NCI-H2107 treated with DMSO at 0.1 percent for 48 hours (cell line): Measurements from ENCODE around the gene NRIP3.
A peak's percentile ranks its signal among the peaks of the same experiment; 100 is the strongest.
"Not testable (repeated sequence)": the region's sequence is repeated elsewhere in the genome, so short reads cannot be mapped to it uniquely, and the experiment has no call there.

Experiments
- DNase-seq: peaks from one replicate; lab custom pipeline; 2025; ENCODE audit not compliant: unreplicated experiment; lab: John Stamatoyannopoulos, UW

The NRIP3 gene

DNA sequence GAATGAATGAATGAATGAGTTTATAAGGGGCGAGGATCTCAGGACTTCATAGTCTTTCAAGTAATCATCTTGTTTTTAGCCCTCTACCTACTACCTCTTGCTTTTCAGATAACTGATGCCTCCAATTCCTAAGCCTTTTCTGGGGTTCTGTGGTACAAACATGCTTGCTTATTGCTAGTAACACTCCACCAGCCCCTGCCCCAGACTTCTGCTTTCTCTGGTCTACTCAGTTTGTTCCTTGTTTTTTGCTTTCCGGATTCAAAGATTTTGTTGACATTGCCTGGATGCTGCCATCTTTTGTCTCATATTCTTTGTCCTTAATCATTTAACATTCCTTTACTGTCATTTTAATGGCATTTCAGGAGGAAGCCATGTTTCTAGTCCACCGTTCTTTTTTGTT lies 30.7 kb downstream of the NRIP3 start:
- no peak for DNase-seq

DNA sequence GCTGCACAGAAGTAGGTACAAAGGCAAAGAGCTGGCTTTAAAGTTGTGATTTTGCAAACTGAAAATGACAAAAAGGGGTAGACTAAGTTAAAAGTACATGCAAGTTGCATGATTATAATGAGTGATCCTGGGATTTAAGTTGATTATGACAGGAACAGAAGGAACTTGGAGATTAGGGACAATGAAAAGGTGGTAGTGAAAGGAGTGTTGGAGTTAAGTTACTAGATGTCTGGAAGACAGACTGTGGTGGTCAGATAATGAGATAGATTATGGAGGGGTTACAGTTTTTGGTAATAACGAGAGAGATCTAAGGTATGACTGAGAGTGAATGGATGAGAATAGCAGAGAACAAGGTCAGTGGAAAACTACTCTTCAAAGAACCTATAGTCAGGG lies 31.9 kb downstream of the NRIP3 start:
- no peak for DNase-seq

DNA sequence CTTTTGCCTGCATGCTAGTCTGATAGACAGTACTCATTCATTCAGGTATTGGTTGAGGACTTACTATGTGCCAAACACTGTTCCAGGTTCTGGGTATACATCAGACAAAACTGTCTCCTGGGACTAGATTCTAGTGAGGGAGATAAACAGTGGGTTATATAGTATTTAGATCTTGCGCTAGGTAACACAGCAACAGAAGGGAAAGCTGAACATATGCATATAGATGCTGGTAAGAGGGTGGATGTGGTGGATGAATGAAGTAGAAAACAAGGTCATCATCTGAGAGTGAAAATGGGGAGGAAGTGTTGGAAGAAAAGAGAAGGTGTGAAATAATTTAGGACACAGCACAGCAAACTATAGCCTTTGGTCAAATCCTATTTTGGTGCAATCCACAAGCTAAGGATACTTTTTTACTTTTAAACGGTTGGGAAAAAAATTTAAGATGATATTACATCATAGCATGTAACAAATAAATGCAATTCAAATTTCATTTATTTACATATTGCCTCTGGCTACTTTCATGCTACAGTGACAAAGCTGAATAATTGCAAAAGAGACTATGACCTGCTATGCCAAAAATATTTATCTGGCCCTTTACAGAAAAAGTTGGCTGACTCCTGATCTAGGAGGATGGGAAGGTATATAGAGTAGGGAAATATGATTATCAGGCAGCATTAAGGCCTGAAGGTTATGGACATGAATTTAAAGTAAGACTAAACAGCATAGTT lies 32.4 kb downstream of the NRIP3 start:
- DNase-seq = no peak

DNA sequence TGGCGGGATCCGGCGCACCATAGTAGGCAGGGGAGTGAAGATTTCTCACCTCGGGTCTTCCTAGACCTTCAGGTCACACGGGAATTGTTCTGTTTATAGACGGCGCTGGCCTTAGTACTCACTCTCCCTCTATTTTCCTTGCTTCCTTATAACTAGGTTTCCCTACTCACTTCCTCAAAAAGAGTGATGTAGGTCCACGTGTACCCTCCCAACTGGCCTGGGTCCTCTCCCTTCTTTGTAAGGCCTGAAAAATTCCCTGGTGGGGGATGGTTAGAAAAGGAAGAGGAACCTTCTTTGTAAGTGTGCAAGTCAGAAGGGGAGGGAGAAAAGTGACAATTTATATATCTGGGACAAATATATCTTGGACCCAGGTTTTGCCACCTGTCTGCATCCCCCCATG lies 36.6 kb downstream of the NRIP3 start:
- no peak for DNase-seq

DNA sequence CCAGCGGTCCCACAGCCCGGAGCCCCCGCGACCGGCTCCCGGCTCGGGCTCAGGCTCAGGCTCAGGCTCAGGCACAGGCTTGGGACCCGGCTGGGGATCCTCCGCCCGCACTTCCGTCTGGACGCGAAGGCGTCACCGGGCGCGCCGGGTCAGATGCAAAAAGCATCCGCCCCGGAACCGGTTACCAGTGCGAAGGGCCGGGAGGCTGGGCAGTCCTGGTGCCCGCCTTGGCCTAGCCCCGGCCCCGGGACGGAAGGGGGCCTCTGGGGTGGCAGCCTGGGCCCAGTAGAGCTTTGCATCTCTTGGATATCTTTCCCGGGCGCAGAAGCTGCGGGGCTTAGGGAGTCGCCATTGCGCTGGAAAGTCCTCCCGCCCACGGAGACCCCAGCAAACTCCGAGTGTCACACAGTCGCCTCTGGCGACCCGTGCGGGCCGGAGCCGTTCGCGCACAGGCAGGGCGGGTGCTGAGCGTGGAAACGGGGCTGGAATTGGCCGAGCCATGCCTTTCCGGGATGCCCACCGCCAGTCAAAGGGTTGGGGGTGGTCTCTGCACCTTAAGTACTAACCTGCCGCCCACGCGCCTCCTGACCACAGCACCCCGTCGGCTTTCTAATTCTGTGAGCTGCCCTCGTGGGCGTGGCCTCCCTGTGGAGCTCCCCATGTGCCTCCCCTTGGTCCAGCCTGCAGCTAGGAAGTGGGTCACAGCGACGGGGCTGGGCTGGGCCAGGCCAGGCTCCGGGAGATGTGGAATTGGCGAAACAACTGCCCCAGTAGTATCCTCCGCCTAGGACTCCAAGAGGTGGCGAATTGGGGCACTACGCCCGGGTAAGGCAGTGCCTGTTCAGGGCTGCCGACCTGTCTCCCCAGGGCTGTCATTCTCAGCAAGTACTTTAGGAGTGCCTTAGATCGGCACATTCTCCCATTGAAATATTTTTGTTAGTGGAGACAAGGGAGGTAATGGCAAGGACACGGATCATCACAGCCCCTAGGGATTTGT lies 39.2 kb downstream of the NRIP3 start, which contains the start of gene TMEM9B:
TSS of gene TMEM9B (minus strand) at position 119 of the 997 bp plus-strand sequence. CDS start 129 bp downstream, outside the sequence.
- peak; percentile 56 for DNase-seq

DNA sequence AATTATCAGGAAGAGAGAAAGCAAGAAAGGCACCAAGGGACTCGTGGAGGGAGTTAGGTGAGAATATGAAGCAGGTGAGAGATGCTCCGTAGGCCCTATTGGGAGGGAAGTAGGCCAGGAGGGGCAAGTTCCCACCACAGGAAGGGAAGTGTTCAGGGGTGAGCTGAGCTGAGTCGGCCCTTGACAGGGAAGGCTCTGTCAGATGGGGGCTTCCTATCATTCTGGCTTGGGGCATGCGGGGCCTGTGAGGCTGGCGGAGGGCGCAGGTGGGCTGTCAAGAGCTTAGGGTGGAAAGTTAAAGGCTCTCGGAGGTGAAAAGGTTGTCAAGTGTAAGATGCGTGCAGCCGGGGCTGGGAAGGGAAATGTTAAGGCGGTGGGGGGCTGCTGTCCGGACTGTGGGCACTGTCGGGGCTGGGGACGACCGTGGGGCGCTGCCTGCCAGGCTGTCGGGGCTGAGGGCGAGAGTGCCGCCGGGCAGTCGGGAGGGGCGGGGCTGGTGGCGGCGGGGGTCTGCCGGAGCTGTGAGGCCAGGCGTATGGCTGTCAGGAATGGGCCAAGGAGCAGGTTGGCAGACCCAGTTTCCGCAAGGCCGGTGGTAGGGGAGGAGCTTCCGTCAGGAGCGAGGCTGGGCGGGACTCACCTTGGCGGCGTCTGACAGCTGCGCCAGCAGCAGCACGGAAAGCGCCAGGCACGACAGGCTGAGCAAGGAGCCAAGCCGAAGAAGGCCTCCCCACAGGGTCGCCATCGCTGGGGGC lies 40.1 kb downstream of the NRIP3 start:
- peak; percentile 63 for DNase-seq

DNA sequence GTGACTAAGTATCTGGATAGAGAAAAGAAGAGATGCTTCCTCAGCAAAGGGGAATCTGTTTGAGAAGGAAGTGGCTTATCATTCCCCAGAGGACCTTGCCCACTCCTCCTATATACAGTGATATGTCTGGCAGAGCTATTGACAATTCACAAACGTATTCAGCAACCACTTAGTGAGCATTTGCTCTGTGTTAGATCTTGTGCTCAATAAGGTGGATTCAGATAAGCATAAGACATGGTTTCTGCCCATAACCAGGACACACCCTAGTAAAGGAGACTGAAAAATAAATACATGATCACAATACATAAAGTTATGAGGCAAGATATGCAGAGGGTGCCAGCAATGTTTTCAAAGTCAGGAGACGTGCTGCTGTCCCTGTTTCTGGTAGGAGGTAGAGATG lies 41.0 kb downstream of the NRIP3 start:
- no peak for DNase-seq

DNA sequence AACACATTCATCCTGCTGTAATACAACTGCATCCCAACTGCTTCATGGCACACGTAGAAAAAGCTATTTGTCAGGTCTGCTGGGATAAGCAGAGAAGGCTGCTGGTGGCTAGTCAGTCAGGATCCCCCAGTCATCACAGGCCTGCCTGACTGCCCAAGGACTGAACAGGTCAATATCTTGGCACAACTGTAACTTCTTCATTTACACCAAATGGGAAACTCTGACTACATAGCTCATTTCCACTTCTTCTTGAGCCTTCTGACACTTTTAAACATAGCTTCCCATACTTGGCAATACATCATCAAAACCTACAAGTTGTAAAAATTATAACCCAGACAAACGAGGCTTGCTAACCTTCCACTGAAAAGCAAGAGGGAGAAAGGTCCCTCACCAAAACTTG lies 42.4 kb downstream of the NRIP3 start:
- DNase-seq = no peak

DNA sequence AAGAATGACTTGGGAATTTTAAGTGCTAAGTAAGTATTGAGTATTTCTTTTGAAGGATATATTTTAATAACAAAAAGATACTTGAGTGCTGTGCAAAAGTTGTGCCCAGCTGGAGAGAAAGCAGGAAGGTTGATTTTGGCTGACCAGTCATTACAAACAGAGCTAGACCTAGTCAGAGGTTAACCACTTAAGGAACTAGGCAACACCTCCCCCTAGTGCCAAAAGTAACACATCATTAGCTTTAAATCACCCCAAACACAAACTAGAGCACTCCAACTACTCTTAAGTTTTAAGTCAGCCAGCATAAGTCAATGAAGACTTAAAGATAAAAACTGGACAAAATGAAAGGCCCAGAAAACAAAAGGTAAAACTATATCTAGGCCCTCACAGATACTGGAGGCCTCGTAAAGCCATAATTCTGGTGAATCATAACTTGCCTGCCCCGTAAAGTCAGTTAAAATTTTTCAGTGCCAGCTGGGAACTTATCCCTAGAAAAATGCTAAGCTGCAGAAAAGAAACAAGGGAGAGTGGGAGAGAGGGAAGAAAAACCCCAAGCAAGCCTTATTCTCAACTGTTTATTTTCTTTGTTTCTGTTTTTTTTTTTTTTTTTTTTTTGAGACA lies 44.1 kb downstream of the NRIP3 start:
- peak; percentile 28 for DNase-seq

DNA sequence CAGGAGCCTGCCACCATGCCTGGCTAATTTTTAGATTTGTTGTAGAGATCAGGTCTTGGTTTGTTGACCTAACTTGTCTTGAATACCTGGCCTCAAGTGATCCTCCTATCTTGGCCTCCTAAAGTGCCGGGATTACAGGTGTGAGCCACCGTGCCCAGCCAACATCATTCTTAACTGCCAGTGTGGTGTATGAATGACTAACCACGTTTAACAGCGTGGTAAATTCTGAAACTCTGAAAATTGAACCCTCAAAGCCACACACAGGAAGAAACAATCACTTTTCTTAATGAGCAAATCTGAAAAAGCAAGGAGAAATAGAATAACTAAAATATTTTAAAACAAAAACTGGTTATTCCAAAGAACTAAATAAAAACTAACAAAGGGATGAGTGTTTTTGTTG lies 46.9 kb downstream of the NRIP3 start:
- no peak for DNase-seq

DNA sequence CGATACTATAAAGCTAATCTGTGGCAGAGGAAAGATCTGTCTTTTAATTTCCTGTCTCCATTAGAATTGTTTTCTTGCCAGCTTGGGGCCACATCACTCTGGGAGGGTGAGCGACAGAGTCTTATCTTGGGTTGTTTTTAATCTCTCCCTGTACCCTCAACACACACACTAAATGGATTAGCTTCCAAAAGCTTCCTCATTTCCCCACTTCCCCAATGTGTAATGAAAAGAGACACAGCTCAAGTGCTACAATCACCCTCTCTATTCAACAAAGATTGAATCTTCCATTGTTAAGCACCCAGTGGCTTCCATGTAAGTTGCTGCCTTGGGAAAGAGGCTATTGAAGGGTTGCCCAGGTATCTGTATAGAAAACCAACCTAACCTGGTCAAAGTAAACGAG lies 54.9 kb downstream of the NRIP3 start:
- DNase-seq = no peak

DNA sequence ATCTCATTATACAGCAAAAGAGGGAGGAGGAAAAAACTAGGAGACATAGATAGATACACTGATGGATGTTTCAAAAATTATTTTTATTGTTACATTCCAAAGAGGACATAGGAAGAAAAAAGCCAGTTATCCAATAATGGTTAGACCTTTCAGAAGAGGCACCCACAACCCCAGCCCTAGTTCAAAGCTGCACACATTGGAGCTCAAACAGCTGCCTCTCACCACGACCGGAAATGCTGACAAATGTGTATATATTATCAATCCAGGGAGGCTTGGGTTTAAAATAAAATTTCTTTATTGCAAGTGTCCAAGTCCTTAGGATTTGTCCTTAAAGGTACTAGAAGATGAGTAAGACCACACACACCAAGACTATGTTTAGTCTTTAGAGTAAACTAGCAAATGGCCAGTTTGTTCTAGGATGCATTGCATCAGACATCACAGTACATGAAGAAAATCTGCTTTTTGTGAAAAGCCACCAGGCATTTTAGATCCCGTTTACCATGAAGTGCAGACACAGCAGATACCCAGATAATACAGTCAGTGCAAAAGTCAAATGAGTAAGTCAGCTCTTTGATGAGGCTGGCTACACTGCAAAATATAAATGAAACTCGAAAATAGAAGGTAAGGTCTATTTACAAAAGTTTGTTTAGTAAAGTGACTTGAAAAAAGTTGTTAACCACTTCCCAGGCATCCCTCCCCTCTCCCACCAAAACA lies 56.4 kb downstream of the NRIP3 start:
- no peak for DNase-seq

DNA sequence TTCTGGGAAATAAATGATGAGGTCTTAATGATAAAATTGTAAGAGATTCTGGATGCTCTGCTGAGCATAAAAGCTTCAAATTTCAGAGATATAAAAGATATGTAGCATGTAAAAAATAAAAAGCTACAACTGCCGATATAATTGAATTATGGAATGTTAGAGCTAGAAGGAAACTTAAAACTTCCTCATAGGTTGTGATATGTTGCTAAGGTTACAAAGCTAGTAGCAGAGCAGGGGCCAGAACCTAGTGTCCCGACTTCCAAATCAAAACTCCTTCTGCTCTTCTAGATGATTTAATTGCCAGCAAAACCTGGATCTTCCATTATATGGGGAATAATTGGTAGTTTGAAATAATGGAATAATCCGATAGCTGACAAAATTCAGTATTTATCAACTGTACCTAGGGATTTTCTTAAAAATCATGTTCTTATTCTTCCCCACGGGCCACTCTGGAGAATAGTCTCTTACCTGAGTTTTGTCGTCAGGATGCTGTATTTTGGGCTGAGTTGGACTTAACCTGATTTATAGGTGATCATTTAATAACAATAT lies 61.2 kb downstream of the NRIP3 start, which contains the start of gene ASCL3:
TSS of gene ASCL3 (minus strand) at position 499 of the 549 bp plus-strand sequence. CDS start 4,855 bp downstream, outside the sequence.
- no peak for DNase-seq

DNA sequence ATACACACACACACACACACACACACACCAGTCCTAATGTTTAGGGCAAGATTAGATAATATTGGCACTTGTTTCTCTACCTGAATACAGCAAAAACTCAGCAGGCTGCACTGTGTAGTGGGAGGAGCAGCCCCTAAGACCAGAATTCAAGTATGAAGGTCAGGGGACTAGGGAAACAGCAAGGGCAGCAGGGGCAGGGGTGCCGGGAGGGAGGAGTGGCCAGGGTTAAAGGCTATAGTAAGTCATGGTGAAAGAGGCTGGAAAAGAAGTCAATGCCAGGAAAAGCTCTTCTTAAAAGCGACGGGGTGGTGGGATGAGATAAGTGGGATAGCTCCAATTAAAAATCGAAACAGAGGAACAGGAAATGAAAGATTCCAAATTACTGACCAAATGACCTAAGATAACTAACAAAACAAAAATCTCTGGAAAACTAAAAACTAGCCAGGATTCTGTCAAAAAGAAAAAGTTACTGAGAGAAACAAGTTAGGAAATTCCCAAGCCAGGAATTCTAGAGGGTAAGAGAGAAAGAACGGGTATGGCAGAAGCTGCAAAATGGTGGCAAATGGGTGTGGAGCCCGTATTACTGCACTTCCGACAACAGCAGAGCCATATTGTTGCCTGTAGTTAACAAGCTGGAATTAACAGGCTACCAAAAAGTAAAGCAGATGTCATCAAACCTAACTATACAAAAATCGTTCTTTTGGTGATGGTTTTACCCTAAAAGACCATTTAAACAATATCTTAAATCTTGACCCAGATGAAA lies 62.3 kb downstream of the NRIP3 start:
- no peak for DNase-seq

DNA sequence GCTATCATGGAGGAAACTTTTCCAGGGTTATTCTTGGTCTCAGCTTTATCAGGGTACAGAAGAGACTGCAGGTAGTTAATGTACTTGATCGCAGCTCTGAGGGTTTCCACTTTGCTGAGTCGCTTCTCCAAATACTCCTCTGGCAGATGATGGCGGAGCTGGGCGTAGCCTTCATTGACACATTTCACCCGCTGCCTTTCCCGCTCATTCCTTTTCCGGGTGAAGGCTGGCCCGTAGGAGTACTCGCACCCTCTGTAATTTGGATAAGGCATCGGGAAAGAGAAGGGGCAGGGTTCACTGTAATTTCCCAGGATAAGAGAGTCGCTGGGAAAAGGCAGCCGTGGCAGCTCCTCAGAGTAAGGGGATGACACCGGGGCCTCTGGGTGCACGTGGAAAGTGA lies 66.1 kb downstream of the NRIP3 start:
- DNase-seq = no peak

DNA sequence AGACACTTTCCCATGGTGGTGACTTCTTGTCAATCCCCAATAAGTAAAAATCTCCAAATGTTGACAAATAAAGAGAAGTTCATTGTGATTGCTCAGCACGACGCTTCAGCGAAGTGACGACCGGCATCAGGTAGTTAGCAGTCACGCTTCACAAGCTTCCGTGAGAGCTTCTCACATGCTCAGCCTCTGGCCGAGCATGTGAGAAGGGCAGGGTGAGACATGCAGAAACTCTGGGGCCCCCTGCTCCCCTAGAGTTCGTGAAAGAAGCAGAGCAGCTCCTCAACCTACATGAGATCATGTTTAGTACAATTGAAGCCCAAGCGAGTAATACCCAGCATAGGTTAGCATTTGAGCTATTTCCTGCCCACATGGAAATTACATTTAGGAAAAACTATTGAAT lies 66.6 kb downstream of the NRIP3 start:
- no peak for DNase-seq

DNA sequence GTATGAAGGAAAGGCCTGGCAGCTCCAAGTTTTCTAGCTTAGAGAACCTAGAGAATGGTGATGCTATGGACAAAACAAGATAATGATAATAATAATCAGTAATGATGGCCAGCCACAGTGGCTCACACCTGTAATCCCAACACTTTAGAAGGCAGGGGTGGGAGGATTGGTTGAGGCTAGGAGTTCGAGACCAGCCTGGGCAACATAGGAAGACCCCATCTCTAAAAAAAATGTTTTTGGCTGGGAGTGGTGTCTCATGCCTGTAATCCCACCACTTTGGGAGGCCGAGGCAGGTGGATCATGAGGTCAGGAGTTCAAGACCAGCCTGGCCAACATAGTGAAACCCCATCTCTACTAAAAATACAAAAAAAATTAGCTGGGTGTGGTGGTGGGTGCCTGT lies 68.0 kb downstream of the NRIP3 start:
- DNase-seq = not testable (repeated sequence)

DNA sequence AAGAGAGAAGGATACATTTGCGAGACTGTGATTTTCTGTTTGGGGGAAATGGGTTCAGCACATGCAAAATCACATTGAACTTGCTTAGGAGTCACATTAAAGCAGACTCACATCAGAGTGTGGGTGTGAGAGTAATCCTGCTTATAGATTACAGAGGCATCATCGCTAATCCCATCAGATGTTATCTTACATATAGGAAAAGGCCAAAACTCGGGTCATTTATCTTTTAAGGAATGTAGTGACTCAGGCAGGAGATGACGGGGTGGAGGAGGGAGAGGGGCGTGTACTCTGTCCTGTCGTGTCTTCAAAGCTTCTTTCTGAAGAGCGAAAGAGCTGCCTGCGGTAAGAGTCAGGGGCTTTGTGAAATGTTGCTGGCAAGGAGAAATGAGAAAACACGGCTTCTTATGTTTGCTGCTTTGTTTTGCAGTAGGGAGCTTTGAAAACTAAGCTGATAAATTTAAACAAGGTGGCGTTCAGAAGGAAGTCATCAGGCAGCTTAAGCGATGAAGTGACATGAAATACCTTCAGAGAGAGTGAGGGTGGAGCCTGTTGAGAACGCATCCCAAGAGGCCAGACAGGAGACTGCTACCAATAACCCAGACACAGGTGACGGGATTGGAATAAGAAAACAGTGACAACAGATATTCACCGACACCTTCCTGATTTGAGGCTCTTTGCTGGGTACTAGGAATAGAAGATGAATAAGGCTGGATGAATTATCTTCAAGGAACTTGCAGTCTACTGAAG lies 68.9 kb downstream of the NRIP3 start:
- DNase-seq = no peak
